ELR (cell line): Measurements from ENCODE around the gene PDE4D.
"Not testable (repeated sequence)": the region's sequence is repeated elsewhere in the genome, so short reads cannot be mapped to it uniquely, and the experiment has no call there.

Experiments
- DNase-seq: peaks from one replicate; pipeline ENCODE4 v3.0.0-alpha.2; 2015; ENCODE audit warnings: low read depth

Gene PDE4D

DNA sequence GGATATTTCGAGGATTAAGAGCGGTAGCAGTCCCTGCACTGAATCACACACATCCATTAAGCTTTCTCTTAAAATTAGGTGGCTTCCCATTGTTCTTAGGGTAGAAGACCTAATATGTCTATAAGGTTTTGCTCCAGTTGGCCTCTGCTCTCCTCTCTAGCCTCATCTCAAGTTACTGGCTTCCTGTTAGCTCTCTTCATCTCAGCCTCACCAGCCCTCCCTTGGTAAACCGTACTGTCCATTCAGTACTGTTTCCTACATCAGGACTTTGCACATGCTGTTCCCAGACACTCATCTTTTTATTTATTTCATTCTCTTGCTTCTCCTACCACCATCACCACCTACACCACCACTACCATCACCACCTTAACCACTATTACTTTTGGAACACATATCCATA, 428.6 kb downstream of the PDE4D start:
- DNase-seq, result no peak

DNA sequence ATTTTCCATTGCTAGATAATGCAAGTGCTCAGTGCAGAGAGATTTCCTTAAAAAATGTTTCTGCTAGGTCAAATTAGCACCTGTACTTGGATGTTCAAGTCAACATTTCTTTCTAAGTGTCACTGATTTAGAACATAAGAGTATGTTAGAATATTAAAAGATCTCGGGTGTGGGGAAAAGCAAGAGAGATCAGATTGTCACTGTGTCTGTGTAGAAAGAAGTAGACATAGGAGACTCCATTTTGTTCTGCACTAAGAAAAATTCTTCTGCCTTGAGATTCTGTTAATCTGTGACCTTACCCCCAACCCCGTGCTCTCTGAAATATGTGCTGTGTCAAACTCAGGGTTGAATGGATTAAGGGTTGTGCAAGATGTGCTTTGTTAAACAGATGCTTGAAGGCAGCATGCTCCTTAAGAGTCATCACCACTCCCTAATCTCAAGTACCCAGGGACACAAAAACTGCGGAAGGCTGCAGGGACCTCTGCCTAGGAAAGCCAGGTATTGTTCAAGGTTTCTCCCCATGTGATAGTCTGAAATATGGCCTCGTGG, 429.8 kb downstream of the PDE4D start:
- not testable (repeated sequence) for DNase-seq

DNA sequence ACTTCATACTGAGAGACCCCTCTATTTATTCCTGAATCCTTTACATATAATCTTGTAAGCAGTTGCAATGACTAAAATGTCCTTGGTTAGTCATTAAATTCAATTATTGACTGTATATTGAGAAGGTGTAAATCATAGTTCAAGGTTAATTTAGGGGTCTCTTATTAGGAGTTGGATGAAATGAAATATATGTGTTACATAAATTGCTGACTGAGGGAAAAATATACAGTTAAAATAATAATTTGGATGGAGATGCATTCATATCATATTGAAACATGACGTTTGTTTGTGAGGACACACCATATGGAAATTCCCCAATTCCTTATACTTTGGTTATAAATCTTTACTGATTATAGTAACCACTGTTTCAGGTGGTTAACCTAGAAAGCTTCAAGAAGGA, 430.6 kb downstream of the PDE4D start:
- no peak for DNase-seq

DNA sequence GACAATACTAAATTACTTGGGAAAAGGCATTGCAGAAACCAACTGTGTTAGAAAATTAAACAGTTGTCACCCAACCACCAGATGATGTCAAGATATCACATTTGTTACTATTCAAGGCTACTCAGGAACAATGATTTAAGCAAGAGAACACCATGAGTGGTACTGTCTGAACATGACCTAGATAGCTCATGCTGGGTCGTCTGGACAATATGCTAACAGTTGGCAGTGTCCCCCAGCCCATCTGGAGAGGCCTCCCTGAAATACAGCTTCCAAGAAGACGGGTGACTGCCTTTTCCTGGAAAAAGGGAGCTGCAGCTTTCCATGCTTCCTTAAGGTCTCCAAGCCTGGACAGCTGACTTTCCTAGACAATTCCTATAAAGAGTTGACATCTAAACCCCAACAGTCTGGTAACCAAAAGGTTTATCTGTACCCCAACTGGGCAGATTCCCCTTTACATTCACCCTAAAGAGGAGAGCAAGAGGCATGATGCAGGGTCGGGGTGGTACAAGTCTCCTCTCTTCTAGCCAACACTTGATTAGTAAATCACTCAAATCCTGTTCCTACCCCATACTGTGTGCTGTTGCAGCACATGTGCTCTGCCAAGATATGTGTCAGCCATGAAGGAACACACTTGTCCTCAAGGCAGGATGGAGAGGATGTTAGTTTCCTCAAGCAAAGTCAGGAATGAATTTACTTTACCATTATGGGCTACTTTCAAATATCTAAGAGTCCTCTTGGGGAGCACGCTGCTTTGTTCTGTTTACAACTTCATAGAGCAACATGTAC, 433.0 kb downstream of the PDE4D start:
- no peak for DNase-seq

DNA sequence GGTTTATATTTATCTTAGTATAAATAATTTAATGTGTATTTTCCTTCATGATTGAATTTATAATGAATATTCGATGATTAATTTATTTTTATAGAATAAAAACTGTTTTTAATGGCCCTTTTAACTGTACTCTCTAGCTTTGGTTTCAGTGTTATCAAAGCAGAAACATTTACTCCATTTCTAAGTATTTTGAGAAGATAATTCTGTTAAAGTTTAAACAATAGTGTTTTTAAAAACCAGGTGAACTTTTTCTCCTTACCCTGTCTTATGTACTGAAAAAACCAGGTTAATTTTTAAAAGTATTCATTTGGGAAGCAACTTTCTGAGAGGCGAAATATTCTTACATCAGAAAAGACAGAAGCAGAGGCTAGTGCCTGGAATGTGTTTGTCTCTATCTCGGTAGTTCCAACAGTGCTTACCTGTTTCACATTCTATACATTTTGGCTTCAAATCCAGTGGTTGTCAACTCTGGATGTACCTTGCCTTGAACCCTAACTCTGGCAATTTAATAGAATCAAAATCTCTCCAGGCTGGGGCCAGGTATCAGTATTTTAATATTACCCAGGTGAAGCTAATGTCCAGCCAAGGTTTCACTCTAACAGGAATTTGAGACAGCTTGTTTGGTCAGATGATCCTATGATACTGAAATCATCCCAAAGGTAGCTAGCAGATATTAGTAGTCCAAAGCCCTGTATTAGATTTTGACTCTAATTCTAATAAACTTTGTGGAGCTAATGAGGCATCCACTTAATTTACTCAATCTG, 434.4 kb downstream of the PDE4D start:
- DNase-seq, result no peak

DNA sequence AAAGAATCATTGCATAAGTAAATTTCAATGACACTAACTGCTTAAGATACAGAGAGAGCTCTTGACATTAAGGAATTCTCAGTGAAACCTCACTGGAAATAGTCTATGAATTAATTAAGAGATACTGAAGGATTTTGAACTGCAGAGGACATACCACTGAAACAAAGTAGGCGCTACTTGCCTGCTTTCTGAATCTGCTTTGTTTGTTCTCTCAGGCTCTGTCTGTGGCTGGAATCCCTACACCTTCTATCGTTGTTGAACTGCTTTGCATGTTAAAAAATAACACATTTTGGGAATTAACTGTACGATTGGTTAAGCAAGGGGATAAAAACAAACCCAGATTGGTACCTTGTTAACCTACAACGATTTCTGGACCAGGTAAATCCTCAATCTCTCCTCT, 435.2 kb downstream of the PDE4D start:
- no peak for DNase-seq

DNA sequence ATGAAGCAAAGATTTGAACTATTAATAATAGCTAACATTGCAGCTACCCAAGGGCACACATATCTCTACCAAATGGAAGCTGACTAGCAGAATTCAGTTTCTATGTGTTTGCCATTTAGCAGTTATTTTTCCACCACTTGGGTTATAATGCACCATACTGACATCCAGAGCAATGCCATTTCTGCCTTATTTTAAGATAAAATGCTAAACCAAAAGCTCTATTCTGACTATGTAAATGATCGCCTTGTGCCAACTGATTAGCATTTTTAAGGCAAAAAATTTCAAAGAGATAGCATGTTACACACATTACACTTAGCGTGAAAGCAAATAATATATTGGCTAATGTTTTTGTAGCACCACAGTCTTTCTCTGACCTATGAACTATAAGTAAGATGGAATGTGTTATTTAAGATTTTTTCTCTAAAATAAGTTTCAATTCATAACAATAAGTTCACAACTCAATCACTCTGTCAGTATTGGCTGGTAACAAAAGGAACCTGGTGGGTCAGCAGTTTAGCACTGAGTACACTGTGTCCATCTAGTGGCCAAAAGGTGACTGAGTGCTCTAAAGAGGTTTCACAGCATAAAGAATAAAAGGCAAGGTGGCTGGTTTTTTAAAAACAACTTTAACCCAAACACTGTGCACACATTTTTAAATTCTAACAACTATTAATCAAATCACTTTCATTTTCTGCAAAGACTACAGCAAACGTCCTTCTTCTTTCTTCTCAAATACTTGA, 443.5 kb downstream of the PDE4D start:
- DNase-seq, result peak; percentile 43

DNA sequence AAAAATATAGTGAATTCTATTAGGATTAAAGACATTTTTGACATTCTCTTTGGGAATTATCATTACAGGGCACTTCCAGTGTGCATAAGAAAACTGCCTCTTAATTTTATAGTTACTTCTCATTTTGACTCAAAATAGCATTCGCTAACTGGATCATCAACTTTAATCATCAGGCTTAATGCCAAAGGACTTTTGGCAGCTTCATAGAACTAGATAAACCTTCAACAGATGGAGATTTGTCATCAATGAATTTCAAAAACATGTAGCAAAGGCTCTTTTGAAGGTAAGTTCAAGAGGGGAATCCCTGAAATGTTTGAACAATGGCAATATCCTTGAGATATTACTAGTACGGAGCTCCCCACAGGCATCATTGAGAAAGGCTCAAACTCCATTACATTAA, 447.2 kb downstream of the PDE4D start:
- no peak for DNase-seq

DNA sequence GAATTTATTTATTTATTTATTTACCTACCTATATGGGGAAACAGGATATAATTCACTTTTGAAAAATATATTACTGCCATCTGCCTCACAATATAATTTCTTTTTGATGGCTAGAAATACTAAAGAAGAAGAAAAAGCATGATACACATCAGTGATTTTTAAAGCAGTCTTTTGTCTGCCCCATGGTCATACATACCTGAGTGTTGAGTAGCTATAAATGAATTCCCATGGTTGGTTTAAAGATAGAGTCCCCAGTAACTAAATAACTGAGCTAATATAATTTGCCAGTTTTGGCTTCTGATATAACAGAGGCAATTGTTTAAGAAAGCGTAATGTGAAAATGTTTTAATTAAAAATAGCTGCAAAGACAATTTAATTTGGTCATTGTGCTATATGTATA, 447.8 kb downstream of the PDE4D start:
- no peak for DNase-seq

DNA sequence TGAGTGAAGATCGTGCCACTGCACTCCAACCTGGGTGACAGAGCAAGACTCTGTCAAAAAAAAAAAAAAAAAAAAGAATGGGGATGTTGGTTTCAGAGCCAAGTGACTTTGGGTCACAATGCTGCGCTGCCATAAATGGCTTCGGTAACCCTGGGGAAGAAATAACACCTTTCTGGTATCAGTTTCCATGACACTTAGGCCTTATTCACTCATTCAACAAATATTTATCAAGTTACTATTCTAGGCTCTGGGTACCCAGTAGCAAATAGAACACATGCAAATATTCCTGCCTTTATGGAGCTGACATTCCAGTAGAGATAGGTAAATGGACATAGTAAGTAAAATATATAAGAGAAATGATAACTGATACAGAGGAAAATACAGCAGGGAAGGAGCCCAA, 454.2 kb downstream of the PDE4D start:
- no peak for DNase-seq

DNA sequence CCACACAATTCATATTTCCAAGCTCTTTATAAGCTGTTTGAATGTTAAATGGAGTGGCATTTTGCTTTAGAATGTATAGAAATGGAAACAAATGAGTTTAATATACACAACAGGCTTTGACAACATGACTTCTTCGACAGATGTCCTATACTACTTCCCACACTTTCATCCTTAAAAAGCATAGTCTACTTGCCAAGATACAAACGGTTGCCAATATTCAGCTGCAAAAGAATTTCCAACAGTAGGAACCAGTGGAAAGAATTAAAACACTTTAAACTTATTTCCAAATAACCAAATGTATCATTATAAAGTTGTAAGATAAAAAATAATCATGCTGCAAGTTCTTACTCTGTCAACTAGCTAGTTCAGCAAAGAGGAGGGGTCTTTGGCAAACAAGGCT, 456.4 kb downstream of the PDE4D start:
- DNase-seq, result no peak

DNA sequence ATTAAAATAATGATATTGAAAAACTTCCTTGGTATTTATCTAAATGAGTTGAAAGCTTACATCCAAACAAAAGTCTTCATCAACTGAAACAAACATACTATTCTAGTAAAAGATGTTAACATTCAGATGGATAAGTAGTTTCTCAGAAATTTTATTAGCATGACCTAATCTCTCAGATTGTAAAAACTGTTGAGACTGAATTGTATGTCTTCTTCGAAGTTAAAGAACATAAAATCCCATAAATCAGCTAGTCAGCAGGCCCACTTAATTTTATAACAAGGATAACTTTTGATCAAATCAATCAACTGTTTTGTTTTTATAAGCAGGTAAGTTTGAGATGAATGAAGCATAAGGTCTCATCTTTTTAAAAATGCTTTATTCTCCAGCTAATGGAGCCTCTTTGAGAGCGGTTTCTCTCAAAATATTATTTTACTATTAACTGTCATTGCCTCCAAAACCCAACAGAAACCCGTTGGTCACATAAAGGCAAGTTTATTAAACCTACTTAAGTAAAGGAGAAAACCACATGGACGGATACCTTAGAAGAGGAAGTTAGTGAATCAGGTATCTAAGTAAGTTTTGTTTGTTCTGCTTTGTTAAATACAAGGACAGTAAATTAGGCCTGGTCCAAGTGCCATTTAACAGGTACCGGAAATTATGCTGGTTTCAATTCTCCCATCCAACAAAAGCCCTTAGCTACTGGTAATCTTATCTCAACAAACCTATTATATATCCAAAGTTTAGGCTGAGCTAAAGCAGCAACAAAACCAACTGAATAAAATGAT, 457.0 kb downstream of the PDE4D start:
- no peak for DNase-seq

DNA sequence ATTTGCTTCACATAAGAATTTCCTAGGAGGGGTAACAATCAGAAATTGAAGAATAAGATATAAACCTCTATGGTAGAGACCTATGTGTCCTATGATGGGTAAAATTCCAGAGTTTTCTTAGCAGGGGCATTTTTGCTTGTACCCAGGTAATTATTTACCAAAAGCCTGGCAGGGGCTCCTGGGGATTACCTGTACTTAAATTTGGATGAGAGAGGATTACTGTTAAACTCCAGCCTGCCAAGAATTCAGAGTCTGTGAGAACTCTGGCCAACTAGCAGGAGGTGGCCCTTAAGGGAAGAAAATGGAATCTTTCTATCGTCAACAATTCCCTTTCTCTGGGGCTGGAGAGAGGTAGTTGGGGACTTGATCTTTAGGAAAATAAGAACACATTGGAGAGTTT, 460.4 kb downstream of the PDE4D start:
- no peak for DNase-seq

DNA sequence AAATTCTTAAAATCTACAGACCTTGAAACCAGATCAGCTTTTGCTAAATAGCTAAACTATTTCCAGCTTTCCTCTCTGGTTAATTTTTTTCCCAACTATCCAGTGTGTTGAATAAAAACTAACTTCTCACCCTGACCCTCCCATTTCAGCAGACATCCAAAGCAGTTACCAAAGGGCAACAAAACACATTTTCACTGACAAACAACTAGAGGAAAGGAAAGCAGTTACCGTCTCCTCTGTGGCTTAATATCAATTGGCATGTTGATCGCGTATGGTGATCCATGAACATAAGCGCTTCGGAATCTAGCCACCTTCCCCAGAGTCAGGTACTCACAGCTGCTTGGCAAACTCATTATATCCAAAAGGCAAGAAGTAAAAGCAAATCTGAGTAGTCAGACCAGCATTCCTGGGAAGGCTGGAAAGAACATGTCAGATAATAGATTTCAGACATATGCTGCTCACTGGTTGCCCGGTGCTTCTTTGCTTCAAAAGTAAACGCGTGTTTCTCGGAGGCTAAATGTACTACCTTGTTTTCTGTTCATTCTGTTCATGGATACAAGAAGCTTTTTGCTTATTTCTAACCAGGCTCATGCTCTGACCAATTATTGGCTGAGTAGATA, 463.4 kb downstream of the PDE4D start:
- DNase-seq, result no peak

DNA sequence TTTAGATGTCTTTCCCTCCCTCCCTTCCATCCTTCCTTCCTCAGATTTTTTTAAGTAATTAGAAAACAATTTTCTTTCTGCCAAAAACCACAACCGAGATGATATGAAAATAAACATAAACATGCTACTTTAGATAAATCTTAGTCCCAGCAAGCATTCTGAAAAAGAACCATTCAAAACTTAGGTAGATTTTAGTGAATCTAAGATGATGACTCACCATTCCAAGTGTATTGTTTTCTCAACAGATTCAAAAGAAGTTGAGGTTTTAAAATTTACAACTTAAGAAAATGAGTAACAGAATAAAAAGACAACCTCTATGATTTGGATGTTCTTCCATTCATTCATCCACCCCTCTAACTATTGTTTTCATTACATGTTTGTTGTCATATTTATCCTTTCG, 465.1 kb downstream of the PDE4D start:
- peak; percentile 6 for DNase-seq

DNA sequence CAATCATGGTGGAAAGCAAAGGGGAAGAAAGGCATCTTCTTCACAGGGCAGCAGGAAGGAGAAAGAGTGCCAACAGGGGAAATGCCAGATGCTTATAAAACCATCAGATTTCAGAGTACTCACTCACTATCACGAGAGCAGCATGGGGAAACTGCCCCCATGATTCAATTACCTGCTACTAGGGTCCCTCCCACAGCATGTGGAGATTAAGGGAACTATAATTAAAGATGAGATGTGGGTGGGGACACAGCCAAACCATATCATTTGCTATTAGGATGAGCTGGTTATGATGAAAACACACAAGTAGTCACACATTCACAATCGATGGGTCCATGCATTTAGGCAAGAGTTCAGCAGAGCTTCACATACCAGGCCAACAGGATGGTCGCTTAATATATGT, 469.0 kb downstream of the PDE4D start:
- DNase-seq, result no peak

DNA sequence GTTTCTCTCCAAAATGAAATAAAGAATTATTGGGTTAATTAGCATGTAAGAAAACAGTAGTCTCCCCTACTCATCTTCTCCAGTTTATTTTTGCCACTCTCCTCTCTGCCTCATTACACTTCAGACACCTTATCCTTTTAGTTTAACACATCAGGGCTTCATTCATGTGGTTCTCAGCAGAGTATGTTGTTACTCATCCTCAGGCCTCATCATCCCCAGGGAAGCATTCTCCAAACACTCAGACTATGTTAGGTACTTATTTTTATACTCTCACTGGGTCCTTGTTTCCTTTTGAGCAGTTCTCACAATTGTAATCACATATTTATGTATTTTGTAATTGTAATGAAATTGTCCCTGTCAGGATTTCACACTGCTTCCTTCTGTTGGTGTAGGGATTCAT, 470.5 kb downstream of the PDE4D start:
- no peak for DNase-seq

DNA sequence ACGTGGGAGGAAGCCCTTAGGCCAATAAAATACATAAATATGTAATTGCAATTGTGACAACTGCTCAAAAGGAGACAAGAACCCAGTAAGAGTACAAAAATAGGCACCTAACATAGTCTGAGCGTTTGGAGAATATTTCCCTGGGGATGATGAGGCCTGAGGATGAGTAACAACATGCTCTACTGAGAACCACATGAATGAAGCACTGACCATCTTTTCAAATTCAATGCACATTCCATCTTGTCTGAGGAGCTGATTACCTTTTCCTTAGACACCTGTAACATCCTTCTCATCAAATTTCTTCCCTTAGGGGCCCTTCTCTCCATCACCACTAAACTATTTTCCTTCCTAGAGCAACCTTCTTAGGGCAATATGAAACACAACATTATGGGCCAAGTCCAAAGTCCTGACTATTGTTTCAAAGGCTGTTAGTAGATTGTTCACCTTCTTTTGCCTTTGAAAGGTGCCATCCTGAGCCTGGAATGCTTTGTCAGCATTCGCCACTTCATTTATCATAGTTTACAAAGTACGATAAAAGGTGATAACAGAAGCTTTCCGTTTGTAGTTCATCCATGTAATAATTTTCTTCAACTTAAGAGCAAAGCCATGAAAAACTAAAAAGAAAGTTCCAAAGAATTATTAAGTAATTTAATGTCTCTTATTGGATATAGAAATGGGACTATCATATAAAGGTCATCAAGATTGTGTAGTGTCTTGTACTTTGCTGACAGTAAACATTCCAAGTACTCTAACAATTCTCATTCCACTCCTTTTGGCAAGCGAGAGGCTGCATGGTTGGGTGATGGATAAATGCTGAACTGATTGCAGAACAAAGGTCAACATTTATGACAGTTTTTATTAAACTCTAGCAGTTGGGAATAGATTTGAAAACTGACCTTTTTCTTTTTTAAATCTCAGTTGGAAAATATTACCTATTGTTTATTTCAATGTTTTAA, 471.3 kb downstream of the PDE4D start:
- no peak for DNase-seq

DNA sequence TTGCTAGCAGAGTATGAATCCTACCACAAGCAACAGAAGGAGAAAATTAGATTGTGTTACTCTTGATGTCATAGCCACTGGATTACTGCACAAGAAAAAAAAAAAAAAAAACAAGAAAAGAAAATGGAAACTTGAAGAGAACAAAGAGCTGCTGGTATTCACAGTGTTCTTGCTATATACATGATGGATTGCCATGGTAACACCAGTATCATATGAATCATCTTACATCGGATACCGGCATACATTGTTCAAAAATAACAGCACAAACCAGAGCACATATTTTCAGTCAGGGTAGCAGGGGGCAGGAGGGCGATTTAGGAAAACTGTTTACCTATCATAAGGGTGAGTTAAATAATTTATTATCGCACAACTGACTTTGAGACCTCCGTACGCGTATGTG, 472.9 kb downstream of the PDE4D start:
- DNase-seq, result no peak

DNA sequence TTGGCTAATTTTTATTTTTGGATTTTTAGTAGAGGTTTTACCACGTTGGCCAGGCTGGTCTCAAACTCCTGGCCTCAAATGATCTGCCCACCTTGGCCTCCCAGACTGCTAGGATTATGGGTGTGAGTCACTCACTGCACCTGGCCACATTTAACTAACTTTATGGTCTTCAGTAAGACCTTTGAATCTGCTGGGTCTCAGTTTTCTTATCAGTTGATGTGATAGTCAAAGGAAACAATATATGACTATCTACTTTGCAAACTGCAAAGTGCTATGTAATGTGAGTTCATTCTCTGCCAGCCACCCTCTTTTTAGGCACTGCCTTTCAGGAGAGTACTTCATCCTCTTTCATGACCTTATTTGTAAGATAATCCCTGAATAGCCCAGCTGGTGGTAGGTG, 474.7 kb downstream of the PDE4D start:
- DNase-seq, result no peak
